GM12891 (cell line): Measurements from ENCODE around the gene PRSS56.

ENCODE experiments used
- POLR2A ChIP-seq: IDR thresholded peaks from 2 replicates; pipeline ENCODE4 v1.6.1; 2011; ENCODE audit warnings: low read depth, low read length, control low read depth
- POLR2AphosphoS5 ChIP-seq: IDR thresholded peaks from 2 replicates; pipeline ENCODE4 v1.6.1; 2011; ENCODE audit warnings: low read depth, low read length, control low read depth

DNA sequence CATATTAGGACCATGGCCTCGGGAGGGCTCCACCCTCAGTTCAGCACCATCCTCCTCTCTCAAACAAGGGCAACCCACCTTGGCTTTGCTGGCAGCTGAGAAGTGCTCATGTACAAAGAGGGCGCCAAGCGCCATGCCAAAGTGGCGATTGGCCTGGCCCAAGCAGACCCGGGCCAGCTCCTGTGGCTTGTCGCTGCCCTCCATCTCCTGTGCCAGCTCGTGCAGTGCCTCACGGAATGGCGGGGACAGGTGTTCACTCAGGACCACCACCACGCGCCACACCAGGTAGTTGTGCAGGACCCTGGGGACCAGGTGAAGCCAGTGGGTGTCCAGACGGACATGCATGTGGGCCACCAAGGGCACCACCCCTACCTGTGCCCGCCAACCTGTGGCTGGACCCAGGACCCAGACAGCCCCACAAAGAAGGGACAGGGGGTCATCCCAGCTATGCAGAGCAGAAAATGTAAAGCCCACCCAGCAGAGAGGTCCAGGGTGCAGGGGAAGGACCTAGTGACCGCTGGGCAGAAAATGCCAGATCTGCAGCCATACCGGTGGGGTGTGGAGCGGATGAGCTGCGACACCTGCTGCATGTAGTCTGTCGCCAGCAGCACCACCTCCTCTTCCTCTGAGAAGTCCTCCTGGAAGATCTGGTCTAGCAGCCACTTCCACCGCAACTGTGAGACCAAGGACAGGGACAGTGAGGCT is 36.1 kb upstream of the PRSS56 start:
- no peak for TF ChIP-seq POLR2A
- no peak for TF ChIP-seq POLR2AphosphoS5
